DND-41 (cell line): Measurements from ENCODE around the gene DCLK3.

Source experiments
- ATAC-seq: fragments of 200-7000 bp; cut with Tn5 transposase; 3 replicates; pipeline ENCODE4 v1.9.1; 2021; ENCODE audit warnings: low read depth; ENCODE audit not compliant: insufficient read depth
- DNase-seq: peaks from one replicate; pipeline ENCODE4 v3.0.0-alpha.2; 2020
- H2AFZ ChIP-seq: 2 replicates; pipeline ENCODE4 v1.6.0; 2012; ENCODE audit warnings: low read depth, low read length
- H3K27ac ChIP-seq: 2 replicates; pipeline ENCODE4 v1.5.1; 2012; ENCODE audit warnings: low read length, inconsistent platforms
- H3K27me3 ChIP-seq: fragments of 200-600 bp; sonication (generic); 2 replicates; pipeline ENCODE4 v1.6.0; 2012; ENCODE audit warnings: low read length, mild to moderate bottlenecking, inconsistent platforms; ENCODE audit not compliant: insufficient read depth, poor library complexity
- H3K36me3 ChIP-seq: 2 replicates; pipeline ENCODE4 v1.5.1; 2012; ENCODE audit warnings: low read length, inconsistent platforms; ENCODE audit not compliant: insufficient read depth
- H3K4me1 ChIP-seq: 2 replicates; pipeline ENCODE4 v1.5.1; 2012; ENCODE audit warnings: mild to moderate bottlenecking, low read length; ENCODE audit not compliant: insufficient read depth
- H3K4me2 ChIP-seq: 2 replicates; pipeline ENCODE4 v1.6.0; 2012; ENCODE audit warnings: mild to moderate bottlenecking, moderate library complexity, low read length, inconsistent platforms; ENCODE audit not compliant: insufficient read depth
- H3K4me3 ChIP-seq, 2 experiments: fragments of 200-600 bp in 1 of 2; shearing (Covaris generic) in 1 of 2; 2 replicates each; pipeline ENCODE4 v1.5.1; 2012 to 2016; ENCODE audit warnings: inconsistent platforms in 2 of 2, low read length in 2 of 2, mild to moderate bottlenecking in 2 of 2, low read depth in 1 of 2, moderate library complexity in 1 of 2
- H3K79me2 ChIP-seq: 2 replicates; pipeline ENCODE4 v1.6.0; 2012; ENCODE audit warnings: low read length, inconsistent platforms; ENCODE audit not compliant: insufficient read depth
- H3K9ac ChIP-seq: 2 replicates; pipeline ENCODE4 v1.6.0; 2012; ENCODE audit warnings: low read depth, mild to moderate bottlenecking, inconsistent platforms, low read length, moderate library complexity
- H3K9me3 ChIP-seq: 2 replicates; pipeline ENCODE4 v1.5.1; 2012; ENCODE audit warnings: low read length, moderate library complexity, mild to moderate bottlenecking, inconsistent platforms; ENCODE audit not compliant: insufficient read depth, severe bottlenecking
- H4K20me1 ChIP-seq: 2 replicates; pipeline ENCODE4 v1.6.0; 2012; ENCODE audit warnings: low read length; ENCODE audit not compliant: insufficient read depth
- CTCF ChIP-seq: IDR thresholded peaks from 2 replicates; pipeline ENCODE4 v1.5.1; 2012; ENCODE audit warnings: borderline replicate concordance, low read length, moderate library complexity, mild to moderate bottlenecking; ENCODE audit not compliant: poor library complexity, severe bottlenecking; ENCODE audit errors: extremely low read depth
- EZH2 ChIP-seq: IDR thresholded peaks from 3 replicates; pipeline ENCODE4 v1.6.1; 2012; ENCODE audit warnings: borderline replicate concordance, low read depth, mild to moderate bottlenecking, moderate library complexity, low read length, inconsistent platforms; ENCODE audit not compliant: severe bottlenecking

Gene DCLK3

DNA sequence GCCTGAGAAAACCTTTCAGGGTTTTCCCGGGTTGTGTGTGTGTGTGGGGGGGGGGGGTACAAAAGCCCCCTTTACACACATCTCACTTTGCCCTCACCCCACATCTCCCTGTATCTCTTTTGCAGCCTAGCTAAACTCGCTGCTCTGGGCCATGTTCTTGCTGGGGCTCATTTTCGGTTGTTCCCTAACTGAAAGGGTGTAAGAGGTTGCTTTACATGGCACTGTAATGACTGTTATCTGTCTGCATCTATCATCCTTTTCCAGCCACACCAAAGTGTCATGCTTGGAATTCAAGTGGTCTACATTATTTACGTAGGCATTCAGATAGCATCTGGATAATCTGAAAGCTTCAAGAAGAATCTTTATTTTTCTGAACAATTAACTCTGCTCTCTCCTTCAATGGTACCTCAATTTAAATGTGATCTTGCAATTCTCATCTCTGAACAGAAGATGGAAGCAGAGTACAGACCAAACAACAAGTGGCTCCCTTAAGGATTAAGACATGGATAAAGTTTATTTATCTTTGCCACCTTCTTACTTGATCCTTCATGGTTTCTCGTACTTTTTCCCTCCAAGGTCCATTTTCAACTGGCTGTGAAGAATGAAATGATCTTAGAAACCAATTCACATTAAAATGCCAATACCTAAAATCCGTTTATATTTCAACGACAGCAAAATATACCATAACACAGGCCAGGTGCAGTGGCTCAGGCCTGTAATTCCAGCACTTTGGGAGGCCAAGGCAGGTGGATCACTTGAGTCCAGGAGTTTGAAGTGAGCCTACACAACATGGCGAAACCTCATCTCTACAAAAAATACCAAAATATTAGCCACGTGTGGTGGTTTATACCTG is 34.9 kb downstream of the DCLK3 start:
- Histone ChIP-seq H3K9me3 (no peaks in the 10 kb centered on the region), H3K9ac (no peak overlapping the region), H3K79me2 (no peaks in the 10 kb centered on the region), H3K27me3 (no peaks in the 10 kb centered on the region), H3K4me3 (no peak overlapping the region), H3K27ac (no peak overlapping the region), H3K4me1 (no peaks in the 10 kb centered on the region; the same call in 1 of the 2 replicates), H3K36me3 (no peaks in the 10 kb centered on the region), H3K4me2 (no peak overlapping the region), H4K20me1 (no peaks in the 10 kb centered on the region), H2AFZ (no peak overlapping the region)
- DNase-seq (no peak), ATAC-seq (peak; percentile 85)
- TF ChIP-seq CTCF (peak; percentile 83), EZH2 (no peak)

GRCh38 chr3:36714343-36715086 is 49.8 kb downstream of the DCLK3 start:
- no peak overlapping the region for H3K4me2 ChIP-seq
- no peak for DNase-seq

DNA sequence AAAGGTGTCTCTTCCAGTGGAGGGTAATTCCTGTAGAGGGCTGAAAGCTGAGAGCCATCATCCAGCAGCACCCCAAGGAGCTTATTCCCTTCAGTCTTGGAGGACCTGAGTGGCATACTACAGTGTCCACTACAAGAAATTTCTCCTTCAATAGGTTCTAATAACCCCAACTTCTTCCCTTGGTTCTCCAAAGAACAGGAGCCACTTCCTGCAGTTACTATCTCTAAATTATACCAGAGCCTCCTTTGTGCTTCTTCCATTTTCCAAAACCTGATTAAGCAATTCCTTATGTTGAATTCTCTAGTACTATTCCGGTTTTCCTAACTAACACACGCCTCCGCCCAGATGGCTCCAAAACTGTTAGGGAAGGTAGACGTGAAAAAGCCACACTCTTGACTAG is 50.4 kb downstream of the DCLK3 start:
- Histone ChIP-seq H4K20me1 (no peaks in the 10 kb centered on the region), H3K36me3 (no peaks in the 10 kb centered on the region), H3K9me3 (no peaks in the 10 kb centered on the region), H3K9ac (no peak overlapping the region), H3K4me3 (no peak overlapping the region), H3K79me2 (no peaks in the 10 kb centered on the region), H3K27me3 (no peaks in the 10 kb centered on the region), H3K4me2 (no peak overlapping the region), H2AFZ (no peak overlapping the region), H3K27ac (no peak overlapping the region), H3K4me1 (peaks cover 5% of the 10 kb centered on the region)
- DNase-seq (no peak), ATAC-seq (no peak)
- no peak for TF ChIP-seq CTCF
- no peak for TF ChIP-seq EZH2

More at GRCh38 chr3:36714343-36715086, 49.8 kb downstream of the DCLK3 start:
- Histone ChIP-seq H3K79me2 (no peaks in the 10 kb centered on the region), H4K20me1 (no peaks in the 10 kb centered on the region), H3K36me3 (no peaks in the 10 kb centered on the region), H3K9ac (no peak overlapping the region), H3K4me1 (peaks cover 5% of the 10 kb centered on the region), H3K27me3 (no peaks in the 10 kb centered on the region), H2AFZ (no peak overlapping the region), H3K27ac (no peak overlapping the region), H3K9me3 (no peaks in the 10 kb centered on the region), H3K4me3 (no peak overlapping the region)
- no peak for ATAC-seq
- TF ChIP-seq EZH2 (no peak), CTCF (no peak)
